ENCODE results near the gene NUF2. TPM values are rescaled to one million over a fixed set of nuclear protein-coding genes. Genes with fewer than 3 reads are reported as not detected.

Gene NUF2
- total RNA-seq, 1 donor from 2014 or later: 2.2 TPM

DNA sequence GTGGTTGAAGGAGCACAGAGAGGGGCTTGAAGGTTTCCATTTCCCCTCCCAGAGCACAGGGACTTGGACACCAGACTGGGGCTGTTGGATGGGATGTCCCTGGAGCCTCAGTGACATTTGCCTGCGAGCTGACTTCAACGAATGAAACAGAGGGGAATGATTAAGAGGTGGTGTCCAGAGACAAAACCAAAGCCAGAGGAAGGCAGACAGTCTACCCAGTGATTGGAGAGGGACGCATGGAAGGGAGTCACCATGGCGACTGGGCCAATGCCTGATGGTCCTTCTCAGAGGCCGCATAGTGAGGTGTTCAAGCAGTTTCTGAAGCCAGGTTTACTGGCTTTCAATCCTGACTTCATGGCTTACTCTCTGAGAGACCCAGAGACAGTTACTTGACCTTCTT, 77.2 kb downstream of the NUF2 start:
- Mint-ChIP-seq H3K27ac (ENCODE audit: unreplicated experiment) (peak overlapping the region; percentile 15), H3K4me3 (ENCODE audit: unreplicated experiment) (no peak overlapping the region), H3K36me3 (ENCODE audit: low read depth, unreplicated experiment) (no peaks in the 10 kb centered on the region), H3K27me3 (ENCODE audit: low read depth, unreplicated experiment) (peaks cover 12% of the 10 kb centered on the region), H3K9me3 (ENCODE audit: unreplicated experiment) (no peaks in the 10 kb centered on the region), H3K4me1 (ENCODE audit: low read depth, unreplicated experiment) (no peaks in the 10 kb centered on the region)
- H3K27me3 ChIP-seq (ENCODE audit: insufficient read depth, low read length): no peaks in the 10 kb centered on the region
- no peak overlapping the region for H3K9ac ChIP-seq (ENCODE audit: low read length)
- H3K4me1 ChIP-seq (ENCODE audit: insufficient read depth, low read length): no peaks in the 10 kb centered on the region
- H3K27ac ChIP-seq (ENCODE audit: low read depth, low read length): no peak overlapping the region
- H3K4me2 ChIP-seq (ENCODE audit: low read length): no peak overlapping the region
- FAIRE-seq (no peak), DNase-seq (ENCODE audit: low read depth) (no peak)
- H4K20me1 ChIP-seq (ENCODE audit: insufficient read depth, low read length): no peaks in the 10 kb centered on the region
- no peaks in the 10 kb centered on the region for H3K79me2 ChIP-seq (ENCODE audit: insufficient read depth, low read length)
- no peak overlapping the region for H2AFZ ChIP-seq (ENCODE audit: low read depth, low read length)
- TF ChIP-seq CTCF (IDR thresholded peaks at IDR 0.05; ENCODE audit: insufficient read depth, low read depth, low read length) (no peak), EZH2 (IDR thresholded peaks at IDR 0.05; ENCODE audit: insufficient read depth, low read length) (no peak)
- H3K9me3 ChIP-seq (ENCODE audit: insufficient read depth, low read depth, low read length): no peaks in the 10 kb centered on the region
- no peak overlapping the region for H3K4me3 ChIP-seq (ENCODE audit: insufficient read depth, low read depth, low read length)
- H3K36me3 ChIP-seq (ENCODE audit: insufficient read depth, low read length): no peaks in the 10 kb centered on the region

GRCh38 chr1:163399976-163400601, 78.3 kb downstream of the NUF2 start:
- H3K4me1 ChIP-seq (ENCODE audit: insufficient read depth, low read length): no peaks in the 10 kb centered on the region
- no peak overlapping the region for H3K4me2 ChIP-seq (ENCODE audit: low read length)
- no peak overlapping the region for H3K9ac ChIP-seq (ENCODE audit: low read length)
- DNase-seq (ENCODE audit: low read depth) (no peak), FAIRE-seq (no peak)
- H4K20me1 ChIP-seq (ENCODE audit: insufficient read depth, low read length): no peaks in the 10 kb centered on the region
- H3K36me3 ChIP-seq (ENCODE audit: insufficient read depth, low read length): no peaks in the 10 kb centered on the region
- H3K4me3 ChIP-seq (ENCODE audit: insufficient read depth, low read depth, low read length): no peak overlapping the region
- no peak for TF ChIP-seq EZH2 (IDR thresholded peaks at IDR 0.05; ENCODE audit: insufficient read depth, low read length)
- TF ChIP-seq CTCF (IDR thresholded peaks at IDR 0.05; ENCODE audit: insufficient read depth, low read depth, low read length): no peak
- Mint-ChIP-seq H3K27me3 (ENCODE audit: low read depth, unreplicated experiment) (peaks cover 12% of the 10 kb centered on the region), H3K9me3 (ENCODE audit: unreplicated experiment) (no peaks in the 10 kb centered on the region), H3K4me1 (ENCODE audit: low read depth, unreplicated experiment) (no peaks in the 10 kb centered on the region), H3K4me3 (ENCODE audit: unreplicated experiment) (no peak overlapping the region), H3K27ac (ENCODE audit: unreplicated experiment) (no peak overlapping the region), H3K36me3 (ENCODE audit: low read depth, unreplicated experiment) (no peaks in the 10 kb centered on the region)
- no peaks in the 10 kb centered on the region for H3K79me2 ChIP-seq (ENCODE audit: insufficient read depth, low read length)
- no peaks in the 10 kb centered on the region for H3K9me3 ChIP-seq (ENCODE audit: insufficient read depth, low read depth, low read length)
- H3K27me3 ChIP-seq (ENCODE audit: insufficient read depth, low read length): no peaks in the 10 kb centered on the region
- no peak overlapping the region for H2AFZ ChIP-seq (ENCODE audit: low read depth, low read length)
- no peak overlapping the region for H3K27ac ChIP-seq (ENCODE audit: low read depth, low read length)

DNA sequence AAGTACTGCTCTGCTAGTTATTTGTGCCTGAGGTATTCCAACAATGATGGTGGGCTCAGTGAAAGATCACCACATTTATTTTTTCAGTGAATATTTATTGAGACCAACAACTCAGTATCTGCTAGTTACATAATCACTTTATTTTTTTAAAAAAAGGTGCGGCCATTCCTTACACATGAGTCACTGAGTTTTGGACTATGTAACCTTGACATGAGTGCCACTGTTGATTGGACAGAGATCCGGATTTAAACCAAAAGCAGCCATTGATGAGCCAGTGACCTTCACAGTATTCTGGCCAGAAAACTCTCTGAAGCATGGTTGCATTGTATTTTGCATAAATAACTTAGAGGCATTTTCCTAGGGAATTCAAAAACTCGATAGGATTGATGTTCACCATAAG, 79.5 kb downstream of the NUF2 start:
- H3K4me2 ChIP-seq (ENCODE audit: low read length): no peak overlapping the region
- H3K9ac ChIP-seq (ENCODE audit: low read length): no peak overlapping the region
- H3K27me3 ChIP-seq (ENCODE audit: insufficient read depth, low read length): no peaks in the 10 kb centered on the region
- H3K9me3 ChIP-seq (ENCODE audit: insufficient read depth, low read depth, low read length): no peaks in the 10 kb centered on the region
- H3K79me2 ChIP-seq (ENCODE audit: insufficient read depth, low read length): no peaks in the 10 kb centered on the region
- H2AFZ ChIP-seq (ENCODE audit: low read depth, low read length): no peak overlapping the region
- H3K4me1 Mint-ChIP-seq (ENCODE audit: low read depth, unreplicated experiment): no peaks in the 10 kb centered on the region
- no peaks in the 10 kb centered on the region for H3K4me1 ChIP-seq (ENCODE audit: insufficient read depth, low read length)
- H3K4me3 Mint-ChIP-seq (ENCODE audit: unreplicated experiment): no peak overlapping the region
- no peak overlapping the region for H3K27ac ChIP-seq (ENCODE audit: low read depth, low read length)
- no peak overlapping the region for H3K4me3 ChIP-seq (ENCODE audit: insufficient read depth, low read depth, low read length)
- no peaks in the 10 kb centered on the region for H3K36me3 Mint-ChIP-seq (ENCODE audit: low read depth, unreplicated experiment)
- H3K36me3 ChIP-seq (ENCODE audit: insufficient read depth, low read length): no peaks in the 10 kb centered on the region
- H3K27ac Mint-ChIP-seq (ENCODE audit: unreplicated experiment): no peak overlapping the region
- no peak for FAIRE-seq
- H3K27me3 Mint-ChIP-seq (ENCODE audit: low read depth, unreplicated experiment): peaks cover 12% of the 10 kb centered on the region
- TF ChIP-seq EZH2 (IDR thresholded peaks at IDR 0.05; ENCODE audit: insufficient read depth, low read length) (no peak), CTCF (IDR thresholded peaks at IDR 0.05; ENCODE audit: insufficient read depth, low read depth, low read length) (no peak)
- H3K9me3 Mint-ChIP-seq (ENCODE audit: unreplicated experiment): no peaks in the 10 kb centered on the region
- H4K20me1 ChIP-seq (ENCODE audit: insufficient read depth, low read length): no peaks in the 10 kb centered on the region
- DNase-seq (ENCODE audit: low read depth): no peak
